HG02623 (cell line): ENCODE measurements around the gene COA5.

ENCODE experiments used
- ATAC-seq: cut with Tn5 transposase; IDR thresholded peaks from one replicate; pipeline ENCODE4 v1.9.1; 2021; ENCODE audit warnings: moderate library complexity; ENCODE audit not compliant: unreplicated experiment

The COA5 gene

GRCh38 chr2:98608116-98608961, at the start of gene COA5, which contains the start of gene UNC50:
COA5 (minus strand) TSS chr2:98608512; CDS start chr2:98608405, 107 bp downstream.
UNC50 (plus strand) TSS chr2:98608589; CDS start chr2:98609760, 1,171 bp downstream.
- peak; percentile 85 for ATAC-seq

GRCh38 chr2:98656800-98657199, 48.5 kb upstream of the COA5 start:
- ATAC-seq = no peak

DNA sequence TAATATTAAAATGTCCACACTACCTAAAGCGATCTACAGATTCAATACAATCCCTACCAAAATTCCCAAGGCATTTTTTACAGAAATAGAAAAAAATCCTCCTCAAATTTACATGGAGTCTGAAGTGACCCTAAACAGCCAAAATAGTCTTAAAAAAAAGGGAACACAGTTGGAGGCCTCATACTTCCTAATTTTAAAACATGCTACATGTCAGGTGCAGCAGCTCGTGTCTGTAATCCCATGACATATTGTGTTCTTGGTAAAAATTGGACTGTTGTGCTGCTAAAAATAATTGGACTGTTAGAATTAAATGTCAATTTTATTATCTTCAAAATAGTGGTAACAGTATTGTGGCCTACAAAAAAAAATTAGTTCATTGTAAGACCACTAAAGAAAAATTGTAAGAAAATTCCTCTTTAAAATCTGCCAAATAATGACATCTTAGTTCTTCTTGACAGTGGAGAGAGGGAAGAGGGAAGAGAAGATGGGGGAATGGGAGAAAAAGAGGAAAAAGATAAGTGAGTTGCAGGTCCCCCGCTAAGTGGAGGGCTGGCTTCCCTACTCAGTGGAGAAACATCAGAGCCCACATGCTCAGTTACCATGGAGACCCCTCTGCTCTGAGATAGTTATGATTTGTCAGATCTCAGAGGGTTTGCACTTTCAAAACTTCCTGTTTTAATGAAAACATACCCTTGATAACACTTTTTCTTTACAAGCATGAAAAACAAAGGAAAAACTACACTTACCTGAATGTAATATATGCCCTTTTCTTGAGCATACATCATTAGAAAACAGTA, 46.6 kb upstream of the COA5 start:
- no peak for ATAC-seq

- no peak for ATAC-seq
These were observed 42.7 kb upstream of the COA5 start for GRCh38 chr2:98650998-98651397.

DNA sequence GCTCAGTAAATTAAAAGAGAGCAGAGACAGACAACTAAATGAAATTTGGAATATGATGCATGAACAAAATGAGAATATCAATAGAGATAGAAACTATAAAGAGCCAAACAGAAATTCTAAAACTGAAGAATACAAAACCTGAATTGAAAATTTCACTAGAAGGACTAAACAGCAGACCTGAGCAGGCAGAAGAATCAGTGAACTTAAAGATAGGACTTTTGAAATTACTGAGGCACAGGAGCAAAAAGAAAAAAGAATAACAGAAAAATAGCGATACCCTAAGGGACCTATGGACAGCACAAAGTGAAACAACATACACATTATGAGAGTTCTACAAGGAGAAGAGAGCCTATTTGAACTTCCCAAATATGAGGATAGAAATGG, 41.7 kb upstream of the COA5 start:
- ATAC-seq = no peak

DNA sequence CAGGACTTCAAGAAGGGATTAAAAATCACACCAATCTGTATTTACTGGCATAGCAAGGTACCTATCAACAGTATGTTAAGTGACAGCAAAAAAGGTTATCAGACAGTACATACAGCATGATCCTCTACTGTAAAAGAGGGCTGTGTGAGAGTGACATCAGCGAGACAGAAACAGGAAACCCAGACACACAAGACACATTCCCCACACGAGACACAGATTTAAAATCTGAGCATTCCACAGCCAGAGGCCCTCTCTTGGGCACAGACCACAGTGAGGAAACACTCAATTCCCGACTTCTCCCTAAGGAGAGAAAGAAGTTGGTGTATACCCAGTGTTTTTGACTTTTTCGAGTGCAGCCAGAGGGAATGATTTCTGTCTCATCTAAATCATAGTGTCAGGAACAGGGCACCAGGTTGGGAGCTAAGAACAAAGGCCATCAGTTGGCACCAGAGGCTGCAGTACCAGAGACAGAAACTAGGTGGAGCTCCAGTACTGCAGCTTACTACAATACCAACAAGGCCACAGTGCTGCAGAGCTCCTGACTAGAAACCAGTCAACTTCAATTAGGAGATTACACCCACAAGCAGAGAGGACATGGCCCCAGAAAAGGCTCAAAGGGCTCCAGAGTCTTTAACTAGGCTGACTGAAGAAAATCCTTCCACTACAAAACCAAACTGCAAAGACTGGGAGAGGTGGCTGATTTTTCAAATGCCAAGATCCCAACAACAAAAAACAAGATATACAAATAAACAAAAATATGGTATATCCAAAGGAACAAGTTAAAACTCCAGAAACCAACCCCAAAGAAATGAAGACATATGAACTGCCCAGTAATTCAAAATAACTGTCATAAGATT, 41.1 kb upstream of the COA5 start:
- peak; percentile 64 for ATAC-seq

- ATAC-seq = no peak
These were observed 40.1 kb upstream of the COA5 start for GRCh38 chr2:98648451-98648850.

DNA sequence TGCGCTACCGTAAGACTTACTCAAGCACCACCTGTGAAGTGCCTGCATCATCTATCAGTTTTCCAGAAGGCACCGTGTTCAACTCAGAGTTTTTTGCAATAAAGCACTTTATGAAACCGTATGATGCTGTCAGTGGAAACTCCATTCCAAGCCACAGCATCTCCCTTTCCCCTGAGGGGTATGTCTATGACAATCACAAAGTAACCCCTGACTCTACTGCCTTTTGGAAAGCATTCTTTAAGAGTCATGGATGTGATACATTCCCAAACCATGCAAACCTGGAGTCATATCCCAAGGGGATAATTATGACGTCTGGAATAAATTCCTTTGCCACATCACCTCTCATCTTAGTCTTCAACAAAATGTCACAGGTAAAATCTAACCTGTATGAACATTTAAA, 39.3 kb upstream of the COA5 start:
- ATAC-seq = no peak

- no peak for ATAC-seq
These were observed 35.3 kb upstream of the COA5 start for GRCh38 chr2:98643496-98644100.

DNA sequence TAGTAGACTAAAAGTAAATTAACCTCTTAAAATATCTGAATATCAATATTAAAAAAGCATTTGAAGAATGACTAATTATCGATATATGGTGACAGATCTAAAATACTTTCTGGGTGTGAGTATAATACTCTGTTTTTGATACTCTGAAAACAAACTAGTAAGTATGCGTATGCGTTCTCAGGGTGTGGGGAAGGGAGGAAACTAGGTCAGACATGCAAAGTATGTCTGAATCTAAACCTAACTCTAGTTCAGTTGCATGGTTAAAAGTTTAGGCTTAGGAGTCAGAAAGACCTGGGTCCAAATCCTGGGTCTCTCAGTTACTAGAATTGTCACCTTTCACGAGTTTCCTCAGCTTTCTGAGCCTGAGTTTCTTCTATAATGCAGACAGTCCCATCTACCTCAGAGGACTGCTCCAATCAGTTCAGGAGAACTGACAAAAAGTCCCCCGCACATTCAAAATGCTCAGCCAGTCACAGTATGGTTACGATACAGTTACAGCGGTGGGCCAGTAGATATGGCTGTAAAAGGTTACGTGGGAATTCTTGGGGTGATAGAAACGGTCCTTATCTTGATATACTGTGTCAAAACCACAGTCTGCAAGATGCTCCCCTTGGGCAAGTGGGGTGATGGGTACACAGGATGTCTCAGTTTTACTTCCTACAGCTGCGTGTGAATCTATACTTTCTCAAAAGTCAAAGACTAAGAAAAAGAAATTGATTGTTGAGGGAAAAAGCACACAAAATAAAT, 29.3 kb upstream of the COA5 start:
- ATAC-seq = peak; percentile 70

DNA sequence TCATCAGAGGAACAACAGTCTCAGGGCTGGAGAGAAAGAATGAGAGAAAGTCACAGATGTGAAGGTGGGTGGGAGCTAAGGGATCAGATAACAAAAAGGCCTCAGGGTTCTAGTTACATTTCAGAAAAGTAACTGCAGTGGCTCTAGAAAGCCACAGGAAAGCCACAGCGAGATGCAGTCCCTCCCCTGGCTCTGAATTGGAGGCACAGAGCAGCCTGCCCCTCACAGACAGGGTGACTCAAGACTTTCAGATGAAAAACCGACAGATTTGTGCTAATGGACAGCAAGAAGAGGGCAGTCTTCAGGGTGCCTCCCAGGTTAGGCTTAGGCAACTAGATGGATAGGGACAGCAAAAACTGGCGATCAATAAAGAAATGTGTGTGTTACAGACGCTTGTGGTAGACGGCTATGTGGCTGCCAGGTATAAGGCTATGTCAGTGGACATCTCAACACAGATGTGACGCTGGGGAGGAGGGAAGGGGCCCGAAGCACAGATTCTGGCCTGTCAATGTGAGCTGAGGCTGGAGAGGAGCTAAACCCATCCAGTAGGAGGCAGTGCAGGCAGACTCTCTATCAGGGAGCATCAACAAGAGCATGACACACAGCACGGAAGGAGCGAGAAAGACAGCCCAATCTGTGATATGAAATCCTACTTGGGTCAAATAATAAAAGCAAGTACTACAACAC, 26.2 kb upstream of the COA5 start:
- ATAC-seq = no peak

DNA sequence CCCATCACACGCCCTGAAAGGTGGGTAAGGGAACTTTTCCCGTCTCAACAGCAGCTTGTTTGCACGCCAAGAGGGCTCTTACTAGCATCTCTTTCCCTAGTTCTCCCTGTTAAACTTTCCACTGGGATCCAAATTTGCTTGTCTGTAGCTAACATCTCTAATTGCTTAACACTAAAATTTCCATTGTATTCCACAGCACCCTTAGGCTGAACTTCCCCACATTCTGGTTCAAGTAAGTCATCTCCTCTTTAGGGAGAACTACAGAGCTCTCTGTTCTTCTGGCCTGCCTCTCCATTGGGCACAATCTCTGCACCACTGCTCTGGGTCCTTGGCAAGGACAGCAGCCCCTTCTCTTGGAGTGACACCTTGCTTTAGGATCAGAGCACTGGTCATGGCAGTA, 24.0 kb upstream of the COA5 start:
- no peak for ATAC-seq

DNA sequence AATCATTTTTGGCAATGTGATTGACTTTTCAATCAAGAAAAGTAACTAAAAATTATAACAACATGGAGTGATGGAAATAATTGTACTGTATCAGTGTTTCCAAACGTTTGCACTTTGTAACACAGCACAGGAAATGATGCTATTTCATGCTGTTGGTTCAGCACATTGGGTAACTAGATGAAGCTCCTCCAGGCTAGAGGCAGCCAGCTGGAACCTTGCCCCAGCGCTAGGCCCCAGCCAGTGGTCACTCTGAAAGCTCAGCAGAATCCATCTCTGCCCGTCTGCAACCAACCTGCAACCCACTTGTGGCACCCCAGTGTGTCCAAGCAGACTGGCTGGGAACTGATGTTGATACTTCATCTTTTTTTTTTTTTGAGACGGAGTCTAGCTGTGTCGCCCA, 15.3 kb upstream of the COA5 start:
- no peak for ATAC-seq

GRCh38 chr2:98617149-98617548, 8.8 kb upstream of the COA5 start:
- no peak for ATAC-seq

- no peak for ATAC-seq
These were observed 7.2 kb upstream of the COA5 start for GRCh38 chr2:98615481-98615880.

GRCh38 chr2:98614024-98614739, 5.9 kb upstream of the COA5 start:
- no peak for ATAC-seq

- no peak for ATAC-seq
These were observed 771 bp upstream of the COA5 start for GRCh38 chr2:98608962-98609604.

DNA sequence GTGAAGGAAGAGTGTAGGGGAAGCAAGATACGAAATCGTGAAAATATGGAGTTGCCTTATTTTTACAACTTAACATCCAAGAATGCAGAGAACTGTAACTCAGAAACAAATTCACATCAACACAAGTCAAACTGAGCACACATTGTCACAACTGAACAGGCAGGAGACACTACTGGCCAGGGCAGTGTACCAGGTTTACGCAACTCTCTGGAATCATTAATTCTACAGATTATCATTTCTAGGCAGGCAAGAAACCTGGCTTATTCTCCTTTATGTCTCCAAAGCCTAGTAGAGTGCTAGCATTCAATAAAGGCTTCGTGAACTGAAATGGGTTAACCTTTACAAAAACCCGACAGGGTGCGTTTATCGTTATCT, 584 bp downstream of the COA5 start:
- ATAC-seq = no peak
